PFSK-1 (cell line): ENCODE results near the gene H19.

ENCODE experiments used
- FOXP2 ChIP-seq: optimal IDR thresholded peaks from 2 replicates; pipeline ENCODE3; 2011; ENCODE audit warnings: borderline replicate concordance, control low read depth, inconsistent platforms; ENCODE audit not compliant: insufficient read depth; ENCODE audit errors: extremely low read length, extremely low read depth
- POLR2AphosphoS5 ChIP-seq: IDR thresholded peaks from 2 replicates; pipeline ENCODE4 v1.6.1; 2012; ENCODE audit warnings: low read depth, mild to moderate bottlenecking, control low read depth, low read length, moderate library complexity
- SIN3A ChIP-seq: IDR thresholded peaks from 2 replicates; pipeline ENCODE4 v1.6.1; 2012; ENCODE audit warnings: mild to moderate bottlenecking, low read length, moderate library complexity, borderline replicate concordance; ENCODE audit not compliant: insufficient read depth
- TAF1 ChIP-seq: IDR thresholded peaks from 2 replicates; pipeline ENCODE4 v1.6.1; 2012; ENCODE audit warnings: low read length, control low read depth, borderline replicate concordance; ENCODE audit not compliant: insufficient read depth
- TF ChIP-seq, protein P1 (sequence below), 2 experiments: IDR thresholded peaks; 2 replicates each; pipeline versions ENCODE4 v1.6.1 to v1.8.0; 2011 to 2012; ENCODE audit warnings: low read depth in 2 of 2, low read length in 2 of 2, control low read depth in 1 of 2, inconsistent platforms in 1 of 2, mild to moderate bottlenecking in 1 of 2, moderate library complexity in 1 of 2; ENCODE audit not compliant: insufficient read depth in 1 of 2

The H19 gene

DNA sequence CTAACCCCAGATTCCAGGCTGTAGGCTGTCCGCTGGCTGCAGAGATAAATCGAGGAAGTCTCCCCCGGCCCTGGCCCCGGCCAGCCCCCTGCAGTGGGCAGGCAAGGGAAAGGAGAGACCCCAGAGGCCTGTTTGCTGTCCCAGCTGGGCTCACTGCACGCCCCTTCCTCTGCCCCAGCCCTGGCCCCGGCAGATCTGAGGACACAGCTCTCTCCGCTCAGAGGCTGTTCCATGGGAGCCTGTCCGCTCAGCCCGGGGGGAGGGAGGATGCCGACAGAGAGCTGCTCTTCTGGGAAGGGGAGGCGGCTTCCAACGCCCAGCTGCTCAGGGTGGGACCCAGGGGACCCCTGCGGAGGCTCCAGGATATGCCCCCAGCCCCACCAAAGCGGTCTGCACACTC lies 37.7 kb upstream of the H19 start:
- no peak for TF ChIP-seq SIN3A
- TF ChIP-seq, protein P1, sequence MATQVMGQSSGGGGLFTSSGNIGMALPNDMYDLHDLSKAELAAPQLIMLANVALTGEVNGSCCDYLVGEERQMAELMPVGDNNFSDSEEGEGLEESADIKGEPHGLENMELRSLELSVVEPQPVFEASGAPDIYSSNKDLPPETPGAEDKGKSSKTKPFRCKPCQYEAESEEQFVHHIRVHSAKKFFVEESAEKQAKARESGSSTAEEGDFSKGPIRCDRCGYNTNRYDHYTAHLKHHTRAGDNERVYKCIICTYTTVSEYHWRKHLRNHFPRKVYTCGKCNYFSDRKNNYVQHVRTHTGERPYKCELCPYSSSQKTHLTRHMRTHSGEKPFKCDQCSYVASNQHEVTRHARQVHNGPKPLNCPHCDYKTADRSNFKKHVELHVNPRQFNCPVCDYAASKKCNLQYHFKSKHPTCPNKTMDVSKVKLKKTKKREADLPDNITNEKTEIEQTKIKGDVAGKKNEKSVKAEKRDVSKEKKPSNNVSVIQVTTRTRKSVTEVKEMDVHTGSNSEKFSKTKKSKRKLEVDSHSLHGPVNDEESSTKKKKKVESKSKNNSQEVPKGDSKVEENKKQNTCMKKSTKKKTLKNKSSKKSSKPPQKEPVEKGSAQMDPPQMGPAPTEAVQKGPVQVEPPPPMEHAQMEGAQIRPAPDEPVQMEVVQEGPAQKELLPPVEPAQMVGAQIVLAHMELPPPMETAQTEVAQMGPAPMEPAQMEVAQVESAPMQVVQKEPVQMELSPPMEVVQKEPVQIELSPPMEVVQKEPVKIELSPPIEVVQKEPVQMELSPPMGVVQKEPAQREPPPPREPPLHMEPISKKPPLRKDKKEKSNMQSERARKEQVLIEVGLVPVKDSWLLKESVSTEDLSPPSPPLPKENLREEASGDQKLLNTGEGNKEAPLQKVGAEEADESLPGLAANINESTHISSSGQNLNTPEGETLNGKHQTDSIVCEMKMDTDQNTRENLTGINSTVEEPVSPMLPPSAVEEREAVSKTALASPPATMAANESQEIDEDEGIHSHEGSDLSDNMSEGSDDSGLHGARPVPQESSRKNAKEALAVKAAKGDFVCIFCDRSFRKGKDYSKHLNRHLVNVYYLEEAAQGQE (IDR thresholded peaks at IDR 0.05; ENCODE audit: insufficient read depth in 1 of 2, low read depth in 2 of 2, low read length in 2 of 2), result no peak
- no peak for TF ChIP-seq POLR2AphosphoS5
- no peak for TF ChIP-seq TAF1
- no peak for TF ChIP-seq FOXP2

DNA sequence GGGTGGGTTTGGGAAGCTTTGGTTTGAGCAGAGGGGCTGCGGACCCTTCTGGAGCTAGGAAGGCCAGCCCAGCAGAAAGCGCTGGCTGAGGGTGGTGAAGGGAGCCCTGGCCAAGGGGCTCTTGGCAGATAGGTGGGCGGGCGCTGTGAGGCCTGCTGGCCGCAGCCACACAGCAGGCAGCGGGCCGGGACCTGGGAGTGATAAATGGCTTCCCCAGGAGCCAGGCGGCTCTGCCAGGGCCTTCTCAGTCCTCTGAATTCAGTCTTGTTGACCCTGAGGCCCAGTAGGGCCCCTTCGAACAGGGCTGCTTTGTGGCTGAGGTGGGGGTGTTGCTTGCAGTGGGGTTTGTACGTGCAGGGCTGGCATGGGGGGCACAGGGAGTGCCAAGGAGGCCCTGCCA lies 33.4 kb upstream of the H19 start:
- TF ChIP-seq, protein P1 (IDR thresholded peaks at IDR 0.05; ENCODE audit: insufficient read depth in 1 of 2, low read depth in 2 of 2, low read length in 2 of 2), result no peak
- TF ChIP-seq TAF1 (no peak), FOXP2 (no peak), POLR2AphosphoS5 (no peak), SIN3A (no peak)

DNA sequence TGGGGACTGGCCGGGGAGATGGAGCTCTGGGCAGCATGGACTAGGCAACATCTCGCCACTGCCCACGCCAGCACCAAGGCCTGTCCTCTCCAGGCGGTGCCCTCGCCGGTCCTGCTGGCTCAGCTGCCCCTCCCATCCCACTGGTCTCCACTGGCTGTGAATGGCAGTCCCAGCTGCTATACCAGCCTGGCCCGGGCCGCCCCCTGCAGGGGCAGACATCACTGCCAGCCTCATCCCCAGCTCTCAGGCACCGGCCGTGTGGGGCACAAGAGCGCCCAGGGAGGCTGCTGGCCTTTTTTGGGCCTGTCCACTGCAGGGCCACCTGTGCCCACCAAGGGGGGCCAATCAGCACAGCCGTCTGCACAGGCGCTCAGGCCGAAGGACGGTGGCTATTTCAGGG lies 30.1 kb upstream of the H19 start:
- no peak for TF ChIP-seq SIN3A
- TF ChIP-seq POLR2AphosphoS5, result no peak
- TF ChIP-seq TAF1, result no peak
- TF ChIP-seq, protein P1 (IDR thresholded peaks at IDR 0.05; ENCODE audit: insufficient read depth in 1 of 2, low read depth in 2 of 2, low read length in 2 of 2), result no peak
- TF ChIP-seq FOXP2, result no peak

DNA sequence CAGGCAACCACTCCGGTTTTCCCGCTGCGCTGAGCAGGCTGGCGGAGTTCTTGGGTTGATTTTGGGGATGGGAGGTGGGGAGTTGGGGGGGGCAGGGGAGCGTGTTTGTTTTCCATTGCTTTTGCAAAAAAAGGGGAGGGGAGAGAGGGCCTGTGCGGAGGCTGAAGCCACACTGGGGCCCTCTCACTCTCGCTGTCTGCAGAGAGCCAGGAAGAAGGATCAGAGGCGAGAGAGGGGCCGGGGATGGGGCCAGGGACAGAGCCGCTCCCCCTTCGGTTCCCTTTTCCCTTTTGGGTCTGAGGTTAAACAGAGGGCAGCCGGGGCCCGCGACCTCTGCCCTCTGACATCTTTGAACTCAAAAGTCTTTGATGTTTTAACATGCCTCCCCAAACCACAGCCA lies 17.4 kb upstream of the H19 start:
- TF ChIP-seq POLR2AphosphoS5 (no peak), FOXP2 (no peak), SIN3A (no peak), TAF1 (no peak)
- TF ChIP-seq, protein P1 (IDR thresholded peaks at IDR 0.05; ENCODE audit: insufficient read depth in 1 of 2, low read depth in 2 of 2, low read length in 2 of 2), result no peak

DNA sequence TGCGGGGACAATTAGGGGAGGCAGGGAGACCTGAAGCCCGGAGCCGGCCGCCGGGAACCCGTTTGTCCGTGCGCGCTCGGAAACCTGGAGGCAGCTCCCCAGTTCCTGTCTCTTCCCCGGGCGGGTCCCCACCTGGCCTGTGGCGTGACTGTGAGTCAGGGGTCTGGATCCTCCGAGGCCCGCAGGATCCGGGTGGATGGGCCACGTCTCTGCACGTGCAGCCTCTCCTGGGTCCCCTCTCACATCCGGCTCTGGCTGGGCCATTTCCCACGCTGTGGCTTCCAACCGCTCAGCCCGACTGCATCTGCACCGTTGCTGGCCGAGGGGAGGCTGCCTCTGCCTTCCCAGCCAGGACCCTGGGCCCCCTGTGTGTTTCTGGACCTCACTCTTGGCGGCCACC lies 14.8 kb upstream of the H19 start:
- TF ChIP-seq FOXP2 (no peak), POLR2AphosphoS5 (no peak), TAF1 (no peak), SIN3A (no peak)
- TF ChIP-seq, protein P1 (IDR thresholded peaks at IDR 0.05; ENCODE audit: insufficient read depth in 1 of 2, low read depth in 2 of 2, low read length in 2 of 2), result no peak
